Lung microvascular endothelial cell (primary cell): Measurements from ENCODE around the gene SYCP2L. TPM values are rescaled to one million over a fixed set of nuclear protein-coding genes. Genes with fewer than 3 reads are reported as not detected.
A peak's percentile ranks its signal among the peaks of the same experiment; 100 is the strongest.
"Not testable (repeated sequence)": the region's sequence is repeated elsewhere in the genome, so short reads cannot be mapped to it uniquely, and the experiment has no call there.

Experiments
- DNase-seq, 2 donors: peaks; one replicate each; pipeline versions ENCODE4 v3.0.0 to v3.0.0-alpha.2; 2010; ENCODE audit warnings: low read depth in 2 of 2
- total RNA-seq: library from RNA; depleted of rRNA; stranded (reverse); fragments of >200 nt; gene quantifications from 2 replicates; pipeline ENCODE4 v1.2.1, GENCODE V29; 2014

SYCP2L gene
- total RNA-seq, 1 donor from 2014 or later: not detected

DNA sequence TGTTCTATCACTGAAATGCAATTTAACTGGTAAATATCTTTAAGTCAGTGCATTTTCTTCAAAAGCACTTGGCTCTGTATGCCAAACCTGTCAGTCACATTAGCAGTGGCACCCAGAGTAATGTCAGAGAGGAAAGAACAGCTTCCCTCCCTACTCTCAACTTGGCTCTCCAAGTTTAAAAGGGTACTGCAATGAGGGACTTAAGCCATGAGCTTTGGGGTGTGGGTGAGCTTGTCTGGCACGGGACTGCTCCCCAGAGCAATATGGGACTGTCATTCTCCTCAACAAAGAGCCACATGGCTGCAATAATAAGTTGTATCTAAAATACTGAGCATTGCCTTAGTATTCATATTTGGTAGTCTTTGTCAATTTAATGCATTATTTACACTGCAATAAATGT, 9.0 kb upstream of the SYCP2L start:
- no peak for DNase-seq

DNA sequence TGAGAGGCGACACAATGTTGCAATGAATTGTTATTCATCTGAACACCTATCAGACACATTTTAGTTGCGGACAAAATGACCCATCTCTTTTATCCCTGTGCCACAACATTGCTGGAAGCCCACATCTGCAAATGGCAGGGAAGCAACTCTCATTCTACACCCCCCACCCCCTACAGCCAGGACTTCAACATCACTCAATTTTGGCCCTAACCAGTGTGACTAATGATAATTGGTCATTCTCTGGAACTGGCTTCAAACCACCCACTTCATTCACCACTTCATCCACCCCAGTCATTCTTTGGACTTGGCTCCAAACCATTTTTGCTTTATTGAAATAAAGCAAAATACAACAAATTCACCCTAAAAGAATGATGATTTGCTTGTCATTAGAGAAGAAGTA, 6.5 kb upstream of the SYCP2L start:
- no peak for DNase-seq

DNA sequence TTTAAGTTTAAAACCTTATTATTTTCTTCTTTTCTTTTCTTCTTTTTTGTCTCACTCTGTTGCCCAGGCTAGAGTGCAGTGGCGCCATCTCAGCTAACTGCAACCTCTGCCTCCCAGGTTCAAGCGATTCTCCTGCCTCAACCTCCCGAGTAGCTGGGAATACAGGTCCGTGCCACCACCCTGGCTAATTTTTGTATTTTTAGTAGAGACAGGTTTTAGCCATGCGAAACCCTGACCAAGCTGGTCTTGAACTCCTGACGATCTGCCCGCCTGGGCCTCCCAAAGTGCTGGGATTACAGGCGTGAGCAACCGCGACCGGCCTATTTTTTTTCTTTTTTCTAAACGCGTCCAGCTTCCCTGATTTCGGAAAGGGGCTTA, 4.6 kb upstream of the SYCP2L start:
- not testable (repeated sequence) for DNase-seq

DNA sequence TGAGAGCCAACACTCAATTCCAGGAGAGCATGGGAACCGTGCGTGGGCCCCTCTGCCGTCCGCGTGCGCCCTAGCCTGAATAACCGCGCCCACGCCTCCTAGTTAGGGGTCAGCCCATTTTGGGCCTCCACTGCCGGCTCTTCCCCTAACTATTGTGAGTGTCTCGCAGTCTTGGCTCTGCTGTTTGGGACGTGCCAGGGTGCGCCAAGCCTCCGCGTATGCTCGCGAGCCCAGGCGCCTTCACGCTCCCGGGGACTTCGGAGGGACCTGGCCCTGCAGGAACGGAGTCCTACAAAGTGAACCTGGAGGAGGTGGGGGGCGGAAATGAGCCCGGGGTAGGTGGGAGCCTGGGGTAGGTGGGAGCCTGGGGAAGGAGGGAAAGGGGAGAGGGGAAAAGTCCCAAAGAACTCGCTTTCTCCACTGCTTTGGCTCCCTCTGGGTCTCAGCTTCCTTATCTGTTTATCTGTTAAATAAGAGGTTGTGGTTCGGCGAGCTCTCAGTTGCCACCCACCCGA, 4.1 kb upstream of the SYCP2L start:
- no peak for DNase-seq

DNA sequence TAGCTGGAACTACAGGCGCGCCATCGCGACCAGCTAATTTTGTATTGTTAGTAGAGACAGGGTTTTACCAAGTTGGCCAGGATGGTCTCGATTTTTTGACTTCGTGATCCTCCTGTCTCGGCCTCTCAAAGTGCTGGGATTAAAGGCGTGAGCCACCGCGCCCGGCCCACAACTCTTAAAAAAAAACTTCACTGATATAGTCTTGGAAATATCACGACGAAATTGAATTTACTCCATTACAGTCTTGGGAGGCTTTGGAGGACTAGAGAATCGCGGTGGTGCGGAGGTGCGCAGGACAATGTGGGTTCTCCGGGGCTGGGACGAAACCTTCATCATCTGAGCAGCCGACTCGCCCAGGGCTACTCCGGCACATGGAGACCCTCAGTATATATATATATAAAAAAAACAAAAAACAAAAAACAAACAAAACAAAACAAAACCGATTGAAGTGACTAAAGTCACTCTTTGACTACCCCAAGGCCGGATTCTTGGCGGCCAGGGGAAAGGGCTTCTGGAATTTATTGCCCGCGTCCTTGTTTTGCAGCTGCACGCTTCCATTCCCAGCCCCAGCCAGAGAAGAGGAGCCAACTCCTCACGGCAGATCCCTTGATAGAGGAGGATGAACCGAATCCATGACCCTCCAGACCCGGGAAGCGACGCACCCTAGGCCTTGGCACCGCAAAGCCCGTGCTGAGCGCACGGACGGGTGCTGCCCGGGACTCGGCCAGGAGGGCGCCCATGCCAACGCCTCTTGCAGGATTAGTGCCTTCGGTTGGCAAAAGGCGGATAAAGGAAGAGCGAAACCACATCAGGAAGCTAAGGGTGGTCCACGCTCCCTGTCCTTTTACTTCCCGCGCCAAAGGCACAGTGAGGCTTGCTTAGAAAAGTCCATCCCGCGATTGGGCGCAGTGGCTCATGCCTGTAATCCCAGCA, 3.3 kb upstream of the SYCP2L start:
- DNase-seq: no peak

DNA sequence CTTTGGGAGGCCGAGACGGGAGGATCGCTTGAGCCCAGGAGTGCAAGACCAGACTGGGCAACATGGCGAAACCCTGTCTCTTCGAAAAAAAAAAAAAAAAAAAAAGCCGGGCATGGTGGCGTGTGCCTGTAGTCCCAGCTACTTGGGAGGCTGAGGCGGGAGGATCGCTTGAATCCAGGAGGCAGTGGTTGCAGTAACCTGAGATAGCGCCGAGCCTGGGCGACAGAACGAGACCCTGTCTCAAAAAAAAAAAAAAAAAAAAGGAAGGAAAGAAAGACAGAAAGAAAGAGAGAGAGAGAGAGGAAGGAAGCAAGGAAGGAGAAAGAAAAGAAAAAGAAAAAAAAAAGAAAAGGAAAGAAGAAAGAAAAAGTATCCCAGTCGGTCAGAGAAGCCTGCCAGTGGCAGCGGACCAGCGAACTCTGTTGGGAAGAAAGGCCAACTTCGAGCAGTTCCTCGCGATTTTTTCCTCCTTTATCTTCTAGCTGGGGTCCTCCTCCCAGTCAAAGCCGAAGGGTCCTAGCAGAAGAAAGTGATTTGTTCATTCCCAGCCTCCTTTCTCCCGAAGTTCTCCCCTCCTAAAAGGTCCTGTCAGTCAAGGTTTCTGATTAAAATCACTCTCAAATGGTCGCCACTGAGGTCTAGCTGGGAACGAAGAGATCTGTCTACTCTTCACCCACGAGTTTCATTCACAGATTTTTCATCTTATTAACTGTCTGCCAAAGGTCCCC, 2.4 kb upstream of the SYCP2L start:
- no peak for DNase-seq

DNA sequence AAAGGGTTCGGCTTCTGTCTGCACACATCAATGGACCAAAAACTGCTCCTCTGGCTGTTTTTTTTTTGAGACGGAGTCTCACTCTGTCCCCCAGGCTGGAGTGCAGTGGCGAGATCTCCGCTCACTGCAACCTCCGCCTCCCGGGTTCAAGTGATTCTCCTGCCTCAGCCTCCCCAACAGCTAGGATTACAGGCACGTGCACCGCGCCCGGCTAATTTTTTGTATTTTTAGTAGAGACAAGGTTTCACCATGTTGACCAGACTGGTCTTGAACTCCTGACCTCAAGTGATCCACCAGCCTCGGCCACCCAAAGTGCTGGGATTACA, 524 bp upstream of the SYCP2L start:
- not testable (repeated sequence) for DNase-seq

DNA sequence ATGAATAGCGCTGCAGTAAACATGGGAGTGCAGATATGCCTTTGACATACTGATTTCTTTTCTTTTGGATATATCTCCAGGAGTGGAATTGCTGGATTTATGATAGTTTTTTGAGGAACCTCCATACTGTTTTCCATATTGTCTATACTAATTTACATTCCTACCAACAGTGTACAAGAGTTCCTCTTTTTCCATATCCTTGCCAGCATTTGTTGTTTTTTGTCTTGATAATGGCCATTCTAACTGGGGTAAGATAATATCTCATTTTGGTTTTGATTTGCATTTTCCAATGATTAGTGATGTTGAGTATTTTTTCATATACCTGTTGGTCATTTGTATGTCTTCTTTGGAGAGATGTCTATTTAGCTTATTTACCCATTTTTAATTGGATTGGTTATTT, 3.3 kb downstream of the SYCP2L start:
- DNase-seq: no peak

DNA sequence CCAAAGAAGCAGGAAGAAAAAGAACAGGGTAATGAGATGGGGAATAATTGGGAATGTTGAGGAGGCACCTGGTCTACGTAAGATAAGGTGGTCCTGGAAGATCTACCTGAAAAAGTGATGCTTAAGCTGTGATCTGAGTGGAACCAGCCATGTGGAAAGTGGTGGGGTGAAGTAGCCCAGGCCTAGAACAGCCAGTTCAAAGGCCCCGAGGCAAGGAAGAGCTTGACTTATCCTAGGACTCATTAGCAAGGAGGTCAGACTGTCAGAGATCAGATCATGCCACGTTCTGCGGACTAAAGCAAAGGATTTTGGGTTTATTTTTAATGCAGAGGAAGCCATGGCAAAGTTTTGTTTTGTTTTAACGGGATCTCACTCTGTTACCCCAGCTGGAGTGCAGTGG, 5.1 kb downstream of the SYCP2L start:
- DNase-seq: no peak

DNA sequence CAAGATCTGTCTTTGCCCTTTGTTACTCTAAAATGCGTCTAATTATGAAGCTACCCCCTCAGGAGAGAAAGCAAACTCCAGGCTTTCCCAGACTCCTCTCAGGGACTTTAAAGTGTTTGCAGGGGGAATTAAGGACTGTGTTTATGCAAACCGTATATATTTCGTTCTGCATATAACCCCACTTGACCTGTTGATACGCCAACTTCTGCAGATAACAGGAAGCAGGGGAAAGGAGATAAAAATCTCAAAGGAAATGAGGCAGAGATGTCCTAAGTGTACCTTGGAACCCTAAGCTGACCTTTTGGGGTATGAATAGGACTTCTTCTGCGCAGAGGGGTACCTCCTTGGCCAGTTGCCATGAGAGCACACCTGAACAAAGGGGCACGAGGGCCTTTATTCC, 8.1 kb downstream of the SYCP2L start:
- no peak for DNase-seq

DNA sequence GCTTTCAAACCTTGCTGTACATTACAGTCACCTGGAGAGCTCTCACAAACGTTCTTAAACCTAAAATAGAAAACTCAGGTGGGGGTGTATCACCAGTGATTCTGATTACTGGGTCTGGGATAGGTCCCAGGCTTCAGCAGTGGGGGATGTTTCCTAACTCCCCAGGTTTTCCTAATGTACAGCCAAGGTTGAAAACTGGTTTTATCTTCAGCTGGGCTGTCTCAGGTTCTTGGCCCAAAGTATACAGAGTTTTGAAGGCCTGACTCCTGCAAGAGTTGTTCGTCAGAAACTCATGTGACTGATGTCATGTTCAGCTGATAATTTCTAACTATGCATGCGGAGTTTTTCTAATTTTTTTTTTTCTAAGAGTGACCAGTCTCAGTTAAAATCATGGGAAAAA, 9.8 kb downstream of the SYCP2L start:
- no peak for DNase-seq

DNA sequence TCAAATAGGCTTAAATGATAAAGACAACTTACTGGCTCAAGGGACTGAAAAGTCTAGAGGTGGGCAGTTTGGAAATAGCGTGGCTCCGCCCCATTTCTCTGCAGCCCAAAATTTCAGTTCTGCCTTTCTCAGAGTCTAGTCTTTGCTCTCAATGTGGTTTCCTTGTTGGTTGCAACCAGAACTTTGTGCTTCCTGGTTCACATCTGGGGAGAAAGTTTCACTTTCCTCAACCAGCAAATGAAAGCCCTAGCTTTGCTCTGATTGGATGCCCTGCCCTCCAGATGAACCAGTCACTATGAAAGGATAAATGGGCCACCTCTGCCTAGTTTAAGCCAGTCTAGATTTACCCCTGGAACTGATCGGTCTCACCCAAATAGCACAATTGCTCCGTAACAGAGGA, 14.9 kb downstream of the SYCP2L start:
- no peak for DNase-seq

DNA sequence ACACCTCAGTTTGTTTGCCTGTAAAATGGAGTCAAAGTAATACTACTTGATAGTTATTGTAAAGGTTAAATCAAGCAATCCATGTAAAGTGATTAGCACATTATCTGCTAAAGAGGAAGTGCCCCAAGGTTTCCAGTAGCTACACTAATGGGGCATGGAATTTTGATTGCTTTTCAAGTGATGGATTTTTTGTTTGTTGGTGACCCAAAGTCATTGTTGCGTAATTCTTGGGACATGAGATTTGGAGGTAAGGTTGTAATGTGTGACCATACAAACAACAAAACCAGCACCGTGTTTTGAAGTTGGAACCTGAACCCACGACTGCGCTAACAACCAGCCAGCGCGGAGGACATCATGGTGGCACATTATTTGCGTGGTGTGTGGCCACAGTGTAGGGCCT, 17.2 kb downstream of the SYCP2L start:
- DNase-seq: no peak

DNA sequence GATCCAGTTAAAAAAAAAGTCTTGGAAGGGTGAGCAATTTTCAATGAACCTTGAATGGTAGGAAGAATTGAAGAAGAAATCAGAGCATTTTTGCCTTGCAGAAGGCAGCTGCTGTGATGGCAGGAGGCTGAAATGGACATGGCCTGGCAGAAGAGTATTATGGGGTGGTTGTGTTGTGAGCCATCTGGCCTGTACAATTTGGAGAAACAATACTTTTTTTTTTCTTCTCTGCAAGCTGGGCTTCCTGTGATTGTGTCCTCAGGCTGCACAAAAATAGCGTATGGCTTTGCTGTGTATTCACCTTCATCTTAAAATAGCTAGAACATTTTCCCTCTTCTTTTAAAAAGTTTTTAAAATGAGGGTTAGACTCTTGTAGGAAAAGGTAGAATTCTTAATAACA, 21.4 kb downstream of the SYCP2L start:
- DNase-seq: peak; percentile 23 to 31

DNA sequence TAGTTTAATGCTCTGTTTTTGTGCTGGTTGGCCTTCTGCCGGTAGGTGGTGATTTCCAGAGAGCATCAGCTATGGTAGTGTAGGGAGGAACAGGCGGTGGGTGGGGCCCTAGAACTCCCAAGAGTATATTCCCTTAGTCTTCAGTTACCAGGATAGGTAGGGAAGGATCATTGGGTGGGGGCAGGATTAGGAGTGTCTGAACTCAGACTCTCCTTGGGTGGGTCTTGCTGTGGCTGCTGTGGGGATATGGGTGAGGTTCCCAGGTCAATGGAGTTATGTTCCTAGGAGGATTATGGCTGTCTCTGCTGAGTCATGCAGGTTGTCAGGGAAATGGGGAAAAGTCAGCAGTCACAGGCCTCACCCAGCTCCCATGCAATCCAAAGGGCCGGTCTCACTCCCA, 32.7 kb downstream of the SYCP2L start:
- DNase-seq: not testable (repeated sequence)

DNA sequence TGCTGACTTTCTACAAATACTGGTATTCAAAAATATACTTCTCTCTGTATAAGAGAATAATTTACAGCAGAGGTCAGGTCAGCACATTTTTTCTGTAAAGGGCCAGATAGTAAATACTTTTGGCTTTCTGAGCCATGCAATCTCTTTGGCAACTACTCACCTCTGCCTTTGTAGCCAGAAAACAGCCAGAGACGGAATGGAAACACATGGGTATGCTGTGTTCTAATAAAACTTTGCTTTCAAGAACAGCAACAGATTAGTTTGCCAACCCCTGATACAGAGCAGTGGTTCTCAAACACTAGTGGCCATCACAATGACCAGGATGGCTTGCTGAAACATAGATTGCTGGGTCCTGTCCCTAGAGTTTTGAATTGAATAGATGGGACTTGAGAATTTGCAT, 46.3 kb downstream of the SYCP2L start:
- DNase-seq: no peak

DNA sequence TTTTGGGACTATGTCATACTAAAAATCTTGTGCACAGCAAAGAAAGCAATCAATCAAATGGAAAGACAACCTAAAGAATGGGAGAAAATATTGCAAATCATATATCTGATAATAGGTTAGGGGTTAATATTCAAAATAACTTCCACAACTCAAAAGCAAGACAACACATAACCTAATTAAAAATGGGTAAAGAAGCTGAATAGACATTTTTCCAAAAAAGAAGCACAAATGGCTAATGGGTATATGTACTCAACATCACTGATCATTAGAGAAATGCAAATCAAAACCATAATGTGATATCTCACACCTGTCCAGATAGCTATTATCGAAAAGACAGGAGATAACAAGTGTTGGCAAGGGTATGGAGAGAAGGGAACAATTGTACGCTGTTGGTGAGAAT, 53.0 kb downstream of the SYCP2L start:
- no peak for DNase-seq

DNA sequence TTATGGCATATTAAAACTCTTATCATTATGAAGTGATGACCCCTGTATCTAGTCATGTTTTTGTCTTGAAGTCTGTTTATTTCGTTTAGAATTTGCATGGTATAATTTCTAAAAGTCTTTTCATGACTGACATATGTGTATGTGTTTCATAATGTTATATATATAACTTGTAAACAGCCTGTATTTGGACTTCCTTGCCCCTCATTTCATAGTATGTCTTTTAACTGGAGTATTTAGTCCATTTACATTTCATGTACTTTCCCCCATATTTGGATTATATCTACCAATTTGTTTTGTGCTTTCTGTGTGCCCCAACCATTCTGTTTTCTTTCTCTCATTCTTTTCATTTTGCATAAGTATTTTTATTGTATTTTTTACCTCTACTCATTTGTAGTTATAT, 59.0 kb downstream of the SYCP2L start:
- no peak for DNase-seq

DNA sequence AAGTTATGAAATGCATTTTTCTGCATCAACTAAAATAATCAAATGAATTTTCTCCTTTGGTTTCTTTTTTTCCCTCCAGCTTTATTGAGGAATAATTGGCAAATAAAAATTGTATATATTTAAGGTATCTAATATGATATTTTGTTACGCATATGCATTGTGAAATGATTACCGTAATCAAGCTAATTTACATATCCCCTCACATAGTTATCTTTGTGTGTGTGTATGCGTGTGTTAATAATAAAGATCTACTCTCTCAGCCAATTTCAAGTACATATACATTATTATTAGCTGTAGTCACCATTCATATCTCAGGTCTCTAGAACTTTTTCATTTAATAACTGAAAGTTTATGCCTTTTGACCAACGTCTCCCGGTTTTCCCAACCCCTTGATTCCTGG, 61.1 kb downstream of the SYCP2L start:
- no peak for DNase-seq

DNA sequence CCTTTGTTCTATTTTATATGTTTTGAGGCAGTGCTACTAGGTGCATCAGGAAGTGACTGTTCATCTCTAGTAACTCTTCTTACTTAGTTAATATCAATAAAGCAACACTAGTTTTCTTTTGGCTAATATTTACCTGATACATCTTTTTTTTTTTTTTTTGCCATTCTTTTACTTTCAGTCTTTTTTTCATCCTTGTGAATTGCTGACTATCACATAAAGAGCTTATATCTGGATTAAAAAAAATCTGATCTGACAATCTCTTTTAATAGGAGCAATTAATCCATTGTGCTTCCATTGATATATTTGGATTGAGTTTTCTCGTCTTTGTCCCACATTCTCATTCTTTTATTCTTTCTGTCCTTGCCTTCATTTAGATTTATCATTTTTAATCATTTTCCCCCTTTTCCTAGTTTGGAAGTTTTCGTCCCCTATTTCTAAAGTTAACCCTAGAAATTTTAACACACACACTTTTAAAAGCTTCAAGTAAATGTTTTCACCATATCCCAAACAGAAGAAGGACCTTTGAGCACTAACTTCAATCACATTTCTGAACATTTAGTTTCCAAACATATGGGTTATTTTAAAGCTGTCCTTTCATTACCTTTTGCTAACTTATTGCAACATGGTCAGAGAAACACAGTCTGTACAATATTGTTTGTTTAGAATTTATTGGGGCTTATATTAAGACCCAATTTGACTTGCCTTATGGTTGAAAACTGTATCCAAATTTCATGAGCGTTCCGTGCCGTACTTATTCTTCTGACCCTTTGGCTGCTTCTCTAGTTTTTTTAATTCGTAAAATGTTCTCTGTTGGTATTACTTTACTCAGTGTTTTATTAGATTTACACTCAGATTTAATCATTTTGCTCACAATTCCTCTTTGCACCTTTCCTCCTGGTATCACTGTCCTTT, 63.0 kb downstream of the SYCP2L start:
- DNase-seq: no peak

DNA sequence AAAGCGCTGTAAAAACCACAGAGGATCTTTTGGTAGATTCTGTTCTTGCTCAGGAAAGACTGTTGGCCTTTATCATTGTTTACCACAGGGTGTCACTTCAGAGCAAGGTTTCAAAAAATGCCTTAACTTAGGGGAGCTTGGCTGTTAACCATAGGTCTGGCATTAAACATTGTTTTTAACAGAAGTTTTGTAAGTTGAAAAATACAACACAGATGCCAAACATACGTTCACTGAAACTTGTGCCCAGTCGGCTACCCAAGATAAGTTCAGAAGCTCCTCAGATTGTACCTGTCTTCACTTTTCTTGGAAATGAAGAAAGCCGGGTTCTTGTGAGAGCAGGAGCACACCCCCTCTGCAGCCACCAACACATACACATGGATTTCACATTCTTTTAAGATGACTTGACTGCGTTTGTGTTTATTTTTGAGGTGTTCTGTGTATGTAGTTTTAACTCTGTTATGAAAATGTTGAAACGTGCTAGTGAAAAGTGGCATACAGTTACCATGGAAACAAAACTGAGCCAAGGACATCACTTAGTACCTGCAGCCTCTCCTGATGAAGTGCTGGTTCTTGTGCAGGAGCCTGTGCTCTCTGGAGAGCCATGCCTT, 64.9 kb downstream of the SYCP2L start:
- DNase-seq: peak; percentile 45 to 49
